HG03045 (cell line): ENCODE measurements around the gene CPXM1.

Experiments used
- ATAC-seq: cut with Tn5 transposase; IDR thresholded peaks from one replicate; pipeline ENCODE4 v1.9.1; 2021; ENCODE audit warnings: mild to moderate bottlenecking, moderate library complexity; ENCODE audit not compliant: unreplicated experiment

The CPXM1 gene

GRCh38 chr20:2750491-2751251 lies 49.8 kb downstream of the CPXM1 start:
- ATAC-seq, result no peak

DNA sequence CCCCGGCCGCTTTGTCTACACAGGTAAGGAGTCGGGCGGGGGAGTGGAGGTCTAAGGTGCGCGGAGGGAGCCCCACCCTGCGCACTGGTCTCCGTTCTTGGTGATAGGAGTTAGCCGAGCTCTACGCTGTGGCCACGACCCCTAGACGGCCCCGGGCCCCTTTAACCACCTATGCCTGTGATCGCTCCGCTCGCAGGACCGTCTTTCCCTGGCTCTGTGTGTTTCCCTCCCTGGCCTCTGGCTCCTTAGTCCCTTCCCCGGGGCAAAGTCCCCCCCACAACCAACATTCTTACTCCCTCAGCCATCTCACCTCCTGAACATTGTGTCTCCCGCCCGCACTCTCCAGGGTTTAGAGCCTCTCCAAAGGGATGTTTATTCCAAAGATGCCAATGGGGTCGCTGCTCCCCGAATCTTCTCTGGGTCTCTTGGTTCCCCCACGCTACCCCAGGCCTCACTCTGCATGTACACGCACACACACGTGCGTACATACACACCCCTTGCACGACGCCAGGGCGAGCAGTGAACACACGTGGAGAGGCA lies 50.4 kb downstream of the CPXM1 start:
- no peak for ATAC-seq

DNA sequence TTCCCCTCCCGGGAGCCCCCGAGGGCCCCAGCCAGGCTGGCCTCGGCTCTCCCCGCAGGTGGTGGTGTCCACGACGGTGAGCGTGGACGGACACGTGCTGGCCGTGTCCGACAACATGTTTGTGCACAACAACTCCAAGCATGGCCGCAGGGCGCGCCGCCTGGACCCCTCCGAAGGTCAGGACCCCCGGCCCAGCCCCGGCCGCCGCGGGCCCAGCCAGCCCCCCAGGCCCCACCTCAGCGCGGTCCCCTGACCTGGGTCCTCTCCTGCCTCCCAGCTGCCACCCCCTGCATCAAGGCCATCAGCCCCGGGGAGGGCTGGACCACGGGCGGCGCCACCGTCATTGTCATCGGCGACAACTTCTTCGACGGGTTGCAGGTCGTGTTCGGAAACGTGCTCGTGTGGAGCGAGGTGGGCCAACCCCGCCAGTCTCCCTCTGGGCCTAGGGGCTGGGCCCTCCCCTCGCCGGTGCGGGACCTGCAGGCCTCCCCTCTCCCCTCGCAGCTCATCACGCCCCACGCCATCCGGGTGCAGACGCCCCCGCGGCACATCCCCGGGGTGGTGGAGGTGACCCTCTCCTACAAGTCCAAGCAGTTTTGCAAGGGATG lies 51.0 kb downstream of the CPXM1 start:
- no peak for ATAC-seq

GRCh38 chr20:2748551-2749342 lies 51.7 kb downstream of the CPXM1 start:
- no peak for ATAC-seq

DNA sequence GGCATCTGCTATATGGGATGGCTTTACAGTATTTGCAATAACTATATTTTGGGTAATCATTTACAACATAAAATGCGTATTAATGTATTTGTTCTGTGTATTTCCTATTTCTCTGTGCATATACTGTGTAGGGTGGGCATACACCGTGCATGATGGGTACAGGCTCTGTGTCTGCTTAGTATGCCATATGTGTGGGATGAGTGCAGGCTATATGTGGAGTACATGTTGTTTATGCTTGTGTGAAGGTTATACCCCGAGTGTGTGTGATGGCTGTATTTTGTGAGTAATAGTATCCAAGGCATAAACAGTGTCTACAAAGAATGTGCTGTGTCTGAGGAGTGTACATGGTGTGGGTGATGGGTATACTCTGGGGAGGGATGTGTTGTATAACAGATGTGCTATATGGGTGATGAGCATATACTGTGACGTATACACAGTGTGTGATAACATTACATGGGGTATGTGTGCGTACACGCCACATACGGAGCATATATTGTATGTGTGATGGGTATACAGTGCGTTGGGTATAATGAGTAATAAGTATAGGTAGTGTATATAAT lies 52.7 kb downstream of the CPXM1 start:
- no peak for ATAC-seq

DNA sequence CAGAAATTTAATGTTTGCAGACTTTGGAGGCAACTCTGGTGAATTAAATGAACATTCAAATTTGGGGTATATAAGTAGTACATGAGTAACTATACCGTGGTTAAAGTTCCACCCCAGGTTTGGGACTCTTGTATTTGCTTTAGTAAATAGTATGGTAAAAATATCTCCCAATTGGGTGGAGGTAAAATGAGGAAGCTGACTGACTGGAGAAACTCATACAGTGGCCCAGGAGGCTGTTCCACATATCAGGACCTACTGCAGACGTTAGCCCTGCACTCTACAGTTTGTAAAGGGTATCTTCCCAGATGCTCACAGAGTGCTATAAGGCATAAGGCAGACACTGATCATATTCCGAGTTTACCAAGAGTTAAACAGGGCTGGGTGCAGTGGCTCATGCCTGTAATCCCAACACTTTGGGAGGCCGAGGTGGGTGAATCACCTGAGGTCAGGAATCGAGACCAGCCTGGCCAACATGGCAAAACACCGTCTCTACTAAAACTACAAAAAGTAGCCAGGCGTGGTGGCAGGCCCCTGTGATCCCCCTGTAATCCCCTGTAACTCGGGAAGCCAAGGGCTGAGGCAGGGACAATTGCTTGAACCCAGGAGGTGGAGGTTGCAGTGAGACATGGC lies 53.7 kb downstream of the CPXM1 start:
- no peak for ATAC-seq

GRCh38 chr20:2745936-2746635 lies 54.3 kb downstream of the CPXM1 start:
- ATAC-seq, result no peak

- no peak for ATAC-seq
These were observed 55.1 kb downstream of the CPXM1 start for GRCh38 chr20:2745060-2745910.
